A673 (cell line): ENCODE results near the gene OSM.

Experiments
- CTCF ChIP-seq: fragments of 300-800, 200-600 bp; sonication (generic); conservative IDR thresholded peaks from 2 replicates; pipeline ENCODE4 v1.5.1; 2017; ENCODE audit warnings: low read depth, mild to moderate bottlenecking, antibody characterized with exemption, low read length, moderate library complexity, mixed read lengths
- EZH2 ChIP-seq: fragments of 200-600 bp; sonication (generic); IDR thresholded peaks from 2 replicates; pipeline ENCODE4 v1.6.1; 2017; ENCODE audit warnings: borderline replicate concordance, low read depth, mild to moderate bottlenecking, mixed read lengths, antibody characterized with exemption, low read length; ENCODE audit not compliant: poor library complexity, severe bottlenecking

- TF ChIP-seq CTCF (no peak), EZH2 (no peak)
These were observed 17.5 kb upstream of the OSM start for GRCh38 chr22:30284172-30284571.
